Measurements from ENCODE around the gene ARHGAP15.

- no peak for TF ChIP-seq RAD21 (IDR thresholded peaks at IDR 0.05; ENCODE audit: low read depth)
- no peak for TF ChIP-seq EZH2 (IDR thresholded peaks at IDR 0.05)
- no peak for TF ChIP-seq ZNF274 (IDR thresholded peaks at IDR 0.05; ENCODE audit: low read depth, low read length)
- no peak for TF ChIP-seq CTCF (IDR thresholded peaks at IDR 0.05 in 2 of 3, conservative IDR thresholded peaks at IDR 0.05 in 1 of 3; ENCODE audit: borderline replicate concordance in 1 of 3, insufficient read depth in 1 of 3, low read depth in 2 of 3, low read length in 2 of 3)
- TF ChIP-seq FOSL1 (IDR thresholded peaks at IDR 0.05; ENCODE audit: low read depth): no peak
- TF ChIP-seq POLR2A (IDR thresholded peaks at IDR 0.05; ENCODE audit: borderline replicate concordance, extremely low read depth, insufficient read depth, insufficient read length): no peak
- TF ChIP-seq ATF3 (IDR thresholded peaks at IDR 0.05): no peak
- TF ChIP-seq EZH2phosphoT487 (IDR thresholded peaks at IDR 0.05; ENCODE audit: borderline replicate concordance): no peak
Measured at GRCh38 chr2:143165291-143165690, 36.1 kb downstream of the ARHGAP15 start.
